IMR-90 (cell line): ENCODE results near the gene PSMB2. TPM values are rescaled to one million over a fixed set of nuclear protein-coding genes. Genes with fewer than 3 reads are reported as not detected.

Source experiments
- ATAC-seq: fragments of 200-7000 bp; cut with Tn5 transposase; 2 replicates; pipeline ENCODE4 v1.9.1; 2020; ENCODE audit warnings: low read depth, mild to moderate bottlenecking, moderate library complexity
- BruUV-seq: library from RNA; stranded (reverse); fragments of 400-500 nt; replicated peaks from 2 replicates; lab custom pipeline; 2021; lab: Mats Ljungman, UMichigan
- CTCF ChIA-PET: fragments of 300-600 bp; formaldehyde crosslinking; extraction: SDS; loops from one replicate; lab custom pipeline; 2021; ENCODE audit warnings: antibody characterized with exemption; lab: Yijun Ruan, JAX
- POLR2A ChIA-PET: fragments of 300-600 bp; sonication (Branson Sonifier 250); formaldehyde crosslinking; loops from one replicate; lab custom pipeline; 2022; ENCODE audit warnings: antibody characterized with exemption; ENCODE audit not compliant: unreplicated experiment; lab: Charles Lee
- DNase-seq: peaks from one replicate; pipeline ENCODE4 v3.0.0; 2013
- H2AFZ ChIP-seq: replicated peaks from 2 replicates; pipeline ENCODE3; 2013; ENCODE audit warnings: low read length, mild to moderate bottlenecking; ENCODE audit not compliant: poor library complexity
- H2AK5ac ChIP-seq: 2 replicates; pipeline ENCODE4 v1.6.1; 2013; ENCODE audit warnings: low read depth, low read length, inconsistent platforms
- H2AK9ac ChIP-seq: replicated peaks from 2 replicates; pipeline ENCODE3; 2013; ENCODE audit warnings: mild to moderate bottlenecking, low read depth, low read length, moderate library complexity; ENCODE audit not compliant: poor library complexity
- H2BK120ac ChIP-seq: 2 replicates; pipeline ENCODE4 v1.6.1; 2013; ENCODE audit warnings: low read depth, low read length, inconsistent platforms
- H2BK15ac ChIP-seq: 3 replicates; pipeline ENCODE4 v1.6.1; 2013; ENCODE audit warnings: low read depth, low read length, inconsistent platforms
- H2BK20ac ChIP-seq: 2 replicates; pipeline ENCODE4 v1.6.1; 2013; ENCODE audit warnings: low read depth, mild to moderate bottlenecking, inconsistent platforms, low read length, moderate library complexity
- H2BK5ac ChIP-seq: 2 replicates; pipeline ENCODE4 v1.6.1; 2013; ENCODE audit warnings: mild to moderate bottlenecking, low read depth, low read length, inconsistent platforms; ENCODE audit not compliant: poor library complexity, severe bottlenecking
- H3K14ac ChIP-seq: replicated peaks from 2 replicates; pipeline ENCODE4 v1.6.1; 2013; ENCODE audit warnings: low read depth, low read length, inconsistent platforms
- H3K18ac ChIP-seq: 2 replicates; pipeline ENCODE4 v1.6.1; 2013; ENCODE audit warnings: low read depth, low read length, control low read depth
- H3K23ac ChIP-seq: 2 replicates; pipeline ENCODE4 v1.6.1; 2013; ENCODE audit warnings: low read depth, low read length, inconsistent platforms
- H3K27ac ChIP-seq: 2 replicates; pipeline ENCODE4 v1.5.1; 2013; ENCODE audit warnings: mild to moderate bottlenecking, control low read depth, low read length; ENCODE audit not compliant: insufficient read depth
- H3K27me3 ChIP-seq: 2 replicates; pipeline ENCODE4 v1.6.1; 2013; ENCODE audit warnings: low read length; ENCODE audit not compliant: control insufficient read depth, insufficient read depth
- H3K36me3 ChIP-seq: 2 replicates; pipeline ENCODE4 v1.6.1; 2013; ENCODE audit warnings: low read length, mixed read lengths; ENCODE audit not compliant: control insufficient read depth, insufficient read depth
- H3K4ac ChIP-seq: 2 replicates; pipeline ENCODE4 v1.6.1; 2013; ENCODE audit warnings: low read depth, low read length, inconsistent platforms
- H3K4me1 ChIP-seq: 2 replicates; pipeline ENCODE4 v1.6.1; 2013; ENCODE audit warnings: low read length, mixed read lengths; ENCODE audit not compliant: control insufficient read depth, insufficient read depth
- H3K4me2 ChIP-seq: 2 replicates; pipeline ENCODE4 v1.6.1; 2013; ENCODE audit warnings: low read depth, mild to moderate bottlenecking, control low read depth, low read length, moderate library complexity
- H3K4me3 ChIP-seq: 2 replicates; pipeline ENCODE4 v1.5.1; 2013; ENCODE audit warnings: low read depth, mild to moderate bottlenecking, control low read depth, low read length, moderate library complexity; ENCODE audit not compliant: insufficient read depth
- H3K56ac ChIP-seq: 2 replicates; pipeline ENCODE4 v1.6.1; 2013; ENCODE audit warnings: low read length, inconsistent platforms; ENCODE audit not compliant: insufficient read depth; ENCODE audit errors: extremely low read depth
- H3K79me1 ChIP-seq, 2 experiments: 2 replicates each; pipeline ENCODE4 v1.6.1; 2013; ENCODE audit warnings: low read length in 2 of 2, inconsistent platforms in 1 of 2, low read depth in 1 of 2
- H3K9ac ChIP-seq: 2 replicates; pipeline ENCODE4 v1.6.1; 2013; ENCODE audit warnings: low read depth, low read length, control low read depth
- H3K9me1 ChIP-seq: 2 replicates; pipeline ENCODE4 v1.6.1; 2013; ENCODE audit warnings: low read length, inconsistent platforms; ENCODE audit not compliant: insufficient read depth
- H3K9me3 ChIP-seq: 2 replicates; pipeline ENCODE4 v1.6.1; 2013; ENCODE audit warnings: low read length; ENCODE audit not compliant: control insufficient read depth, insufficient read depth
- H4K20me1 ChIP-seq: 2 replicates; pipeline ENCODE4 v1.6.1; 2013; ENCODE audit warnings: low read length, inconsistent platforms; ENCODE audit not compliant: insufficient read depth
- H4K5ac ChIP-seq: 2 replicates; pipeline ENCODE4 v1.6.1; 2013; ENCODE audit warnings: mild to moderate bottlenecking, low read depth, low read length, control low read depth
- H4K8ac ChIP-seq, 2 experiments: 2 replicates each; pipeline ENCODE4 v1.6.1; 2013; ENCODE audit warnings: low read depth in 2 of 2, low read length in 2 of 2, control low read depth in 1 of 2, inconsistent platforms in 1 of 2
- H4K91ac ChIP-seq: 2 replicates; pipeline ENCODE4 v1.6.1; 2013; ENCODE audit warnings: low read depth, low read length, inconsistent platforms; ENCODE audit not compliant: insufficient read depth
- BHLHE40 ChIP-seq: fragments of 150-350 bp; IDR thresholded peaks from 2 replicates; pipeline ENCODE4 v1.6.1; 2016; ENCODE audit warnings: mild to moderate bottlenecking, low read depth, low read length
- CEBPB ChIP-seq: IDR thresholded peaks from 2 replicates; pipeline ENCODE4 v1.6.1; 2012; ENCODE audit warnings: low read depth, low read length, improper control_type of control experiment
- CHD1 ChIP-seq: IDR thresholded peaks from 2 replicates; pipeline ENCODE4 v1.6.1; 2012; ENCODE audit warnings: low read depth, low read length, improper control_type of control experiment
- CTCF ChIP-seq: conservative IDR thresholded peaks from 2 replicates; pipeline ENCODE4 v1.5.1; 2012; ENCODE audit warnings: mild to moderate bottlenecking, low read depth, low read length, improper control_type of control experiment
- FOS ChIP-seq: fragments of 150-350 bp; IDR thresholded peaks from 2 replicates; pipeline ENCODE4 v1.6.1; 2016; ENCODE audit warnings: low read depth, low read length
- MAZ ChIP-seq: IDR thresholded peaks from 2 replicates; pipeline ENCODE4 v1.6.1; 2012; ENCODE audit warnings: low read depth, mild to moderate bottlenecking, low read length, improper control_type of control experiment, moderate library complexity, borderline replicate concordance
- MXI1 ChIP-seq: IDR thresholded peaks from 2 replicates; pipeline ENCODE4 v1.6.1; 2012; ENCODE audit warnings: low read depth, mild to moderate bottlenecking, low read length, moderate library complexity, borderline replicate concordance
- NFE2L2 ChIP-seq: fragments of 150-350 bp; IDR thresholded peaks from 2 replicates; pipeline ENCODE4 v1.6.1; 2016; ENCODE audit warnings: low read depth, mild to moderate bottlenecking, low read length
- POLR2A ChIP-seq: IDR thresholded peaks from 2 replicates; pipeline ENCODE4 v1.6.1; 2012; ENCODE audit warnings: mild to moderate bottlenecking, low read depth, low read length
- RAD21 ChIP-seq: IDR thresholded peaks from 2 replicates; pipeline ENCODE4 v1.6.1; 2012; ENCODE audit warnings: low read length, improper control_type of control experiment
- RFX5 ChIP-seq: IDR thresholded peaks from 2 replicates; pipeline ENCODE4 v1.8.0; 2012; ENCODE audit warnings: low read depth, mild to moderate bottlenecking, low read length, moderate library complexity
- SMC3 ChIP-seq: fragments of 150-350 bp; IDR thresholded peaks from 2 replicates; pipeline ENCODE4 v1.6.1; 2016; ENCODE audit warnings: low read depth, mild to moderate bottlenecking, antibody characterized with exemption, low read length, moderate library complexity
- WGBS, 2 experiments: methylation state at CpG; one replicate each; pipeline versions ENCODE4 v1.1.5 to v1.1.7; 2013; ENCODE audit warnings: missing lambda C conversion rate in 2 of 2; ENCODE audit not compliant: insufficient read length in 1 of 2; ENCODE audit errors: extremely low coverage in 2 of 2; 5-methylcytosine and 5-hydroxymethylcytosine counted together
- dilution Hi-C: fragments of 300-500 bp; cut with HindIII; formaldehyde crosslinking; loops from one replicate; pipeline ENCODE4 v1.14.3; 2018; ENCODE audit warnings: low sequenced_read_pairs; ENCODE audit not compliant: unreplicated experiment
- in situ Hi-C: fragments of 300-500 bp; cut with MboI; formaldehyde crosslinking; loops from 3 replicates; pipeline ENCODE4 v1.14.3; 2019; ENCODE audit warnings: low sequenced_read_pairs, inconsistent platforms, mixed read lengths
- intact Hi-C: fragments of 100-400 bp; cut with micrococcal nuclease; formaldehyde crosslinking; loops from 2 replicates; pipeline ENCODE4 v1.10.0; 2022
- polyA plus RNA-seq, 3 experiments: library from polyadenylated mRNA; depleted of rRNA; stranded (reverse); fragments of >200 nt; gene quantifications; 2 replicates each; pipeline ENCODE4 v1.2.3, GENCODE V29; 2012; ENCODE audit warnings: low replicate concordance in 1 of 3
- total RNA-seq: library from RNA; depleted of rRNA; stranded (reverse); fragments of >200 nt; gene quantifications from 2 replicates; pipeline ENCODE4 v1.2.3, GENCODE V29; 2012
- TF ChIP-seq, protein P1 (sequence below): fragments of 150-350 bp; IDR thresholded peaks from 2 replicates; pipeline ENCODE4 v1.6.1; 2016; ENCODE audit warnings: low read depth, mild to moderate bottlenecking, low read length, moderate library complexity, borderline replicate concordance

PSMB2 gene
- total and polyA plus RNA-seq, 2 of the 4 experiments (the other 2 are of a cell fraction), result 23.8 to 86.2 TPM

GRCh38 chr1:35560256-35561225 is 80.8 kb downstream of the PSMB2 start (continued):
- no peak for TF ChIP-seq RFX5
- no peak for TF ChIP-seq BHLHE40
- TF ChIP-seq POLR2A, result no peak

DNA sequence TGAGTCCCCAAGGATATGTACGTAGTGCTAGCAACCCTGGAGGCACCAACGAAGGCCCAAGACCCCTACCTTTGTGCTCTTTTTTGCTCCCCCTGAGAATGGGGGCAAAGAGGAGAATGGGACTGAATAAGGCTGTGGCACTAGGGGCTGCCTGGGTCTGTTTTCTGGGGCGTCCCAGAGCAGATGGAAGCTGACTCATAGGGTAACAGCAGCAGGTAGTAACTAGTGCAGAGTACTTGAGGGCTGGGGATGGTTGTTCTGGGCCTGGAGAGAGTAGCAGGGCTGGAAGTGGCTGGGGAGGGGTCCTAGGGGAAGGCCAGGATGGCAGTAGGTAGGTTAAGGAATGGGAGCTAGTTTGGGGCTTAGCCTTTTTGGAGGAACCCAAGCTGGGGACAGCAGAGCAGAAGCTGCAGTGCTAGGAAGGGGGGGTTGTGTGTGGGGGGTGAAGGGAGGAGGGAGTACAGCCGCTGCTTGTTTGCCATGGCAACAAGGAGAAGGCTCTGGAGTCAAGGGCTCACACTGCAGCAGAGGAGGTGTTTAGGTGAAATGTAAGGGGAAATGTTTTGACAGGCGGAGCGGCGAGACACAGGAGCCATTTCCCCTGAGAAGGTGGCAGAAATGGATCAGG is 81.9 kb downstream of the PSMB2 start:
- intact Hi-C loops, result no loop called here
- H3K9me1 ChIP-seq, result peaks cover 6% of the 10 kb centered on the region
- H2BK120ac ChIP-seq, result no peak overlapping the region
- no TSS peak for BruUV-seq
- no peak overlapping the region for H3K27ac ChIP-seq
- H3K4me2 ChIP-seq, result no peak overlapping the region; the same call in 1 of the 2 replicates
- ATAC-seq, result no peak
- no peak overlapping the region for H3K18ac ChIP-seq
- no peak overlapping the region for H2AK9ac ChIP-seq
- H4K8ac ChIP-seq, result no peak overlapping the region
- CTCF ChIA-PET, result interaction anchor here (1.3 kb wide), 1 partner anchor 109 kb away, joined by 4 read pairs; no protein-coding TSS in a partner anchor
- H3K9ac ChIP-seq, result no peak overlapping the region
- 73% methylated on average over 2 of the region's 7 CpGs; no CpG with 5 or more reads in 1 of the 2 experiments for WGBS, 2 experiments
- no peaks in the 10 kb centered on the region for H3K27me3 ChIP-seq
- H3K56ac ChIP-seq, result no peak overlapping the region
- POLR2A ChIA-PET, result no interaction called here
- no peak overlapping the region for H2BK15ac ChIP-seq
- no peak for DNase-seq
- H3K4me3 ChIP-seq, result no peak overlapping the region
- no peak overlapping the region for H3K23ac ChIP-seq
- H4K91ac ChIP-seq, result no peak overlapping the region
- peaks cover 29% of the 10 kb centered on the region for H3K36me3 ChIP-seq
- H3K9me3 ChIP-seq, result no peaks in the 10 kb centered on the region
- no peak overlapping the region for H2BK20ac ChIP-seq
- no peak overlapping the region for H4K5ac ChIP-seq
- no peak overlapping the region for H2AK5ac ChIP-seq
- no peak overlapping the region for H2BK5ac ChIP-seq
- no peak overlapping the region for H3K14ac ChIP-seq
- no peak overlapping the region for H3K4ac ChIP-seq
- H2AFZ ChIP-seq, result no peak overlapping the region
- dilution Hi-C loops, result no loop called here
- H3K4me1 ChIP-seq, result peaks cover 10% of the 10 kb centered on the region
- H4K20me1 ChIP-seq, result peaks cover 40% of the 10 kb centered on the region
- in situ Hi-C loops, result no loop called here
- peaks cover 12 to 55% of the 10 kb centered on the region in 2 experiments for H3K79me1 ChIP-seq
- TF ChIP-seq NFE2L2 (no peak), SMC3 (no peak), POLR2A (no peak), CTCF (no peak), MXI1 (no peak), MAZ (no peak), FOS (no peak), RAD21 (no peak), CEBPB (no peak), CHD1 (no peak)
- TF ChIP-seq, protein P1, sequence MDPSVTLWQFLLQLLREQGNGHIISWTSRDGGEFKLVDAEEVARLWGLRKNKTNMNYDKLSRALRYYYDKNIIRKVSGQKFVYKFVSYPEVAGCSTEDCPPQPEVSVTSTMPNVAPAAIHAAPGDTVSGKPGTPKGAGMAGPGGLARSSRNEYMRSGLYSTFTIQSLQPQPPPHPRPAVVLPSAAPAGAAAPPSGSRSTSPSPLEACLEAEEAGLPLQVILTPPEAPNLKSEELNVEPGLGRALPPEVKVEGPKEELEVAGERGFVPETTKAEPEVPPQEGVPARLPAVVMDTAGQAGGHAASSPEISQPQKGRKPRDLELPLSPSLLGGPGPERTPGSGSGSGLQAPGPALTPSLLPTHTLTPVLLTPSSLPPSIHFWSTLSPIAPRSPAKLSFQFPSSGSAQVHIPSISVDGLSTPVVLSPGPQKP, result no peak
